Measurements from ENCODE around the gene CRIP2. TPM values are rescaled to one million over a fixed set of nuclear protein-coding genes. Genes with fewer than 3 reads are reported as not detected.

Gene CRIP2
- total and polyA plus RNA-seq, 2 experiments from 2014 or later, result 3.4 to 9.6 TPM

- no peak for TF ChIP-seq CTCF (conservative IDR thresholded peaks at IDR 0.05; ENCODE audit: low read depth in 2 of 2)
- TF ChIP-seq ZNF331 (CRISPR knock-in tag; IDR thresholded peaks at IDR 0.05; ENCODE audit: low read depth), result no peak
- no peak for TF ChIP-seq CREB1 (CRISPR knock-in tag; IDR thresholded peaks at IDR 0.05; ENCODE audit: low read depth)
- no peak for TF ChIP-seq ETS1 (IDR thresholded peaks at IDR 0.05)
- no peak for TF ChIP-seq NANOG (IDR thresholded peaks at IDR 0.05; ENCODE audit: borderline replicate concordance)
- TF ChIP-seq REST (IDR thresholded peaks at IDR 0.05; ENCODE audit: unreplicated experiment), result no peak
- no peak for DNase-seq (ENCODE audit: low spot score)
- Mint-ChIP-seq H3K4me3 (no peak overlapping the region), H3K27ac (no peak overlapping the region), H3K4me1 (peaks cover 3% of the 10 kb centered on the region; the same call in 1 of the 3 replicates), H3K36me3 (ENCODE audit: low read depth) (peaks cover 17% of the 10 kb centered on the region), H3K9me3 (no peaks in the 10 kb centered on the region), H3K27me3 (ENCODE audit: insufficient read depth, low read depth, poor library complexity) (peaks cover 7% of the 10 kb centered on the region)
- ATAC-seq, result no peak
- no peaks in the 10 kb centered on the region for H3F3A ChIP-seq (replicated peaks; ENCODE audit: low read depth)
- H3K4me1 ChIP-seq (ENCODE audit: insufficient read depth), result no peaks in the 10 kb centered on the region
- peaks cover 22% of the 10 kb centered on the region for H3K79me2 ChIP-seq (replicated peaks; ENCODE audit: insufficient read depth)
- no peaks in the 10 kb centered on the region for H3K9me2 ChIP-seq (ENCODE audit: insufficient read depth)
- no peak overlapping the region for H2AFZ ChIP-seq
- no peaks in the 10 kb centered on the region for H3K27me3 ChIP-seq (ENCODE audit: insufficient read depth)
- H3K4me3 ChIP-seq, result no peak overlapping the region
- no peak overlapping the region for H3K27ac ChIP-seq (ENCODE audit: low read depth)
- H3K36me3 ChIP-seq (ENCODE audit: insufficient read depth), result no peaks in the 10 kb centered on the region
- no peak overlapping the region for H3K4me2 ChIP-seq
- peaks cover 13% of the 10 kb centered on the region for H4K20me1 ChIP-seq (replicated peaks; ENCODE audit: insufficient read depth)
These were observed 32.5 kb upstream of the CRIP2 start for GRCh38 chr14:105442125-105442524.

- Mint-ChIP-seq H3K9me3 (no peaks in the 10 kb centered on the region), H3K27ac (0 out of 2 replicates have a peak overlapping the region, but pooled peaks have one; percentile 36), H3K4me3 (no peak overlapping the region), H3K4me1 (peaks cover 3% of the 10 kb centered on the region; the same call in 1 of the 3 replicates), H3K27me3 (ENCODE audit: insufficient read depth, low read depth, poor library complexity) (peaks cover 7% of the 10 kb centered on the region), H3K36me3 (ENCODE audit: low read depth) (peaks cover 17% of the 10 kb centered on the region)
- Histone ChIP-seq H3K9me2 (ENCODE audit: insufficient read depth) (no peaks in the 10 kb centered on the region), H3K4me2 (no peak overlapping the region), H3K4me1 (ENCODE audit: insufficient read depth) (no peaks in the 10 kb centered on the region), H3K27ac (ENCODE audit: low read depth) (no peak overlapping the region), H3K36me3 (ENCODE audit: insufficient read depth) (no peaks in the 10 kb centered on the region), H3K79me2 (replicated peaks; ENCODE audit: insufficient read depth) (peaks cover 17% of the 10 kb centered on the region), H3K4me3 (no peak overlapping the region), H2AFZ (no peak overlapping the region), H3F3A (replicated peaks; ENCODE audit: low read depth) (no peaks in the 10 kb centered on the region), H4K20me1 (replicated peaks; ENCODE audit: insufficient read depth) (peaks cover 13% of the 10 kb centered on the region), H3K27me3 (ENCODE audit: insufficient read depth) (no peaks in the 10 kb centered on the region)
- DNase-seq (ENCODE audit: low spot score) (no peak), ATAC-seq (no peak)
- no peak for TF ChIP-seq STAT1 (IDR thresholded peaks at IDR 0.05; ENCODE audit: unreplicated experiment)
- no peak for TF ChIP-seq EZH2phosphoT487 (IDR thresholded peaks at IDR 0.05; ENCODE audit: unreplicated experiment)
- TF ChIP-seq NANOG (IDR thresholded peaks at IDR 0.05; ENCODE audit: borderline replicate concordance), result no peak
- TF ChIP-seq JUNB (IDR thresholded peaks at IDR 0.05; ENCODE audit: unreplicated experiment), result no peak
- no peak for TF ChIP-seq ZNF331 (CRISPR knock-in tag; IDR thresholded peaks at IDR 0.05; ENCODE audit: low read depth)
- TF ChIP-seq ZNF114 (CRISPR knock-in tag; IDR thresholded peaks at IDR 0.05), result no peak
- TF ChIP-seq CTCF (conservative IDR thresholded peaks at IDR 0.05; ENCODE audit: low read depth in 2 of 2), result no peak
- TF ChIP-seq CREB1 (CRISPR knock-in tag; IDR thresholded peaks at IDR 0.05; ENCODE audit: low read depth), result no peak
These were observed 31.8 kb upstream of the CRIP2 start for GRCh38 chr14:105442834-105443233.

Measured in GM23338 (cell line).